22Rv1 (cell line): ENCODE measurements around the gene PMPCA.

Experiments
- ZFX ChIP-seq: fragments of 450-650 bp; IDR thresholded peaks from 2 replicates; pipeline ENCODE4 v1.6.1; 2017; ENCODE audit warnings: antibody characterized with exemption, borderline replicate concordance
- TF ChIP-seq, protein P1 (sequence below): fragments of 450-650 bp; IDR thresholded peaks from 2 replicates; pipeline ENCODE4 v1.5.1; 2017; ENCODE audit warnings: mild to moderate bottlenecking

- TF ChIP-seq, protein P1, sequence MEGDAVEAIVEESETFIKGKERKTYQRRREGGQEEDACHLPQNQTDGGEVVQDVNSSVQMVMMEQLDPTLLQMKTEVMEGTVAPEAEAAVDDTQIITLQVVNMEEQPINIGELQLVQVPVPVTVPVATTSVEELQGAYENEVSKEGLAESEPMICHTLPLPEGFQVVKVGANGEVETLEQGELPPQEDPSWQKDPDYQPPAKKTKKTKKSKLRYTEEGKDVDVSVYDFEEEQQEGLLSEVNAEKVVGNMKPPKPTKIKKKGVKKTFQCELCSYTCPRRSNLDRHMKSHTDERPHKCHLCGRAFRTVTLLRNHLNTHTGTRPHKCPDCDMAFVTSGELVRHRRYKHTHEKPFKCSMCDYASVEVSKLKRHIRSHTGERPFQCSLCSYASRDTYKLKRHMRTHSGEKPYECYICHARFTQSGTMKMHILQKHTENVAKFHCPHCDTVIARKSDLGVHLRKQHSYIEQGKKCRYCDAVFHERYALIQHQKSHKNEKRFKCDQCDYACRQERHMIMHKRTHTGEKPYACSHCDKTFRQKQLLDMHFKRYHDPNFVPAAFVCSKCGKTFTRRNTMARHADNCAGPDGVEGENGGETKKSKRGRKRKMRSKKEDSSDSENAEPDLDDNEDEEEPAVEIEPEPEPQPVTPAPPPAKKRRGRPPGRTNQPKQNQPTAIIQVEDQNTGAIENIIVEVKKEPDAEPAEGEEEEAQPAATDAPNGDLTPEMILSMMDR: no peak
- no peak for TF ChIP-seq ZFX
Observed at GRCh38 chr9:136387217-136387616, 23.2 kb upstream of the PMPCA start.
